GM04504 (cell line): ENCODE results near the gene IDH2.
"Not testable (repeated sequence)": the region's sequence is repeated elsewhere in the genome, so short reads cannot be mapped to it uniquely, and the experiment has no call there.

Experiments
- DNase-seq: peaks from one replicate; pipeline ENCODE4 v3.0.0-alpha.2; 2012; ENCODE audit warnings: low read depth

Gene IDH2

GRCh38 chr15:90083954-90084607 lies 18.2 kb downstream of the IDH2 start:
- DNase-seq: no peak

- DNase-seq: no peak
Measured at GRCh38 chr15:90083419-90083818, 18.8 kb downstream of the IDH2 start.

GRCh38 chr15:90082140-90082715 lies 20.0 kb downstream of the IDH2 start:
- DNase-seq: no peak

- no peak for DNase-seq
Measured at GRCh38 chr15:90080818-90081393, 21.4 kb downstream of the IDH2 start.

- DNase-seq: no peak
Measured at GRCh38 chr15:90080458-90080755, 21.9 kb downstream of the IDH2 start.

GRCh38 chr15:90079619-90080457 lies 22.4 kb downstream of the IDH2 start:
- no peak for DNase-seq

- no peak for DNase-seq
Measured at GRCh38 chr15:90078965-90079364, 23.3 kb downstream of the IDH2 start.

GRCh38 chr15:90076716-90077115 lies 25.6 kb downstream of the IDH2 start:
- no peak for DNase-seq

- no peak for DNase-seq
Measured at GRCh38 chr15:90075420-90076289, 26.6 kb downstream of the IDH2 start.

- DNase-seq: no peak
Measured at GRCh38 chr15:90074916-90075315, 27.4 kb downstream of the IDH2 start.

- DNase-seq: no peak
Measured at GRCh38 chr15:90074023-90074422, 28.2 kb downstream of the IDH2 start.

GRCh38 chr15:90072978-90073640 lies 29.2 kb downstream of the IDH2 start:
- no peak for DNase-seq

- DNase-seq: peak; percentile 65
Measured at GRCh38 chr15:90071220-90071807, 31.0 kb downstream of the IDH2 start.

- not testable (repeated sequence) for DNase-seq
Measured at GRCh38 chr15:90070623-90071022, 31.6 kb downstream of the IDH2 start.

GRCh38 chr15:90067953-90068606 lies 34.2 kb downstream of the IDH2 start:
- no peak for DNase-seq

- no peak for DNase-seq
Measured at GRCh38 chr15:90067181-90067952, 34.9 kb downstream of the IDH2 start.

GRCh38 chr15:90065682-90066049 lies 36.6 kb downstream of the IDH2 start:
- no peak for DNase-seq

GRCh38 chr15:90064911-90065681 lies 37.2 kb downstream of the IDH2 start:
- DNase-seq: no peak

- no peak for DNase-seq
Measured at GRCh38 chr15:90063770-90064247, 38.5 kb downstream of the IDH2 start.
